Tibial nerve (tissue), 4 donors: ENCODE measurements around the gene MYLK2. TPM values are rescaled to one million over a fixed set of nuclear protein-coding genes. Genes with fewer than 3 reads are reported as not detected.

Experiments
- DNase-seq, 2 donors: peaks; one replicate each; pipeline ENCODE4 v3.0.0-alpha.2; 2019; ENCODE audit warnings: low spot score in 2 of 2
- H3K27ac ChIP-seq, 4 donors: fragments of 200-600 bp; sonication (generic) in 3 of 4; one replicate each; pipeline ENCODE4 v1.5.1; 2017 to 2019; ENCODE audit warnings: mild to moderate bottlenecking in 1 of 4
- H3K27me3 ChIP-seq, 2 donors: fragments of 200-600 bp; sonication (generic) in 1 of 2; one replicate each; pipeline versions ENCODE4 v1.5.1 to v1.6.0; 2017 to 2019
- H3K36me3 ChIP-seq, 3 donors: fragments of 200-600 bp; sonication (generic); one replicate each; pipeline ENCODE4 v1.5.1; 2018 to 2019
- H3K4me1 ChIP-seq, 4 donors: fragments of 200-600 bp; sonication (generic) in 3 of 4; one replicate each; pipeline ENCODE4 v1.5.1; 2017 to 2019
- H3K4me3 ChIP-seq, 4 donors: fragments of 200-600 bp; sonication (generic) in 3 of 4; one replicate each; pipeline ENCODE4 v1.5.1; 2017 to 2019; ENCODE audit warnings: mild to moderate bottlenecking in 1 of 4, moderate library complexity in 1 of 4
- H3K9me3 ChIP-seq, 4 donors: fragments of 200-600 bp; sonication (generic) in 3 of 4; one replicate each; pipeline ENCODE4 v1.5.1; 2017 to 2019
- CTCF ChIP-seq, 5 experiments: fragments of 200-600 bp in 3 of 5; fragments of 450-650 bp in 2 of 5; sonication (generic) in 3 of 5; IDR thresholded peaks; one replicate each; pipeline ENCODE4 v1.5.1; 2016 to 2019; ENCODE audit warnings: antibody characterized with exemption in 5 of 5, mild to moderate bottlenecking in 3 of 5, moderate library complexity in 2 of 5
- EP300 ChIP-seq, 2 donors: sonication (generic); formaldehyde crosslinking; IDR thresholded peaks; one replicate each; pipeline ENCODE4 v1.6.1; 2017; ENCODE audit warnings: antibody characterized with exemption in 2 of 2, mild to moderate bottlenecking in 1 of 2
- POLR2A ChIP-seq, 2 donors: fragments of 450-650 bp; IDR thresholded peaks; one replicate each; pipeline ENCODE4 v1.6.1; 2017; ENCODE audit warnings: antibody characterized with exemption in 2 of 2, mild to moderate bottlenecking in 2 of 2, moderate library complexity in 2 of 2
- WGBS, 2 donors: methylation state at CpG; one replicate each; pipeline ENCODE4 v1.1.5; 2018; 5-methylcytosine and 5-hydroxymethylcytosine counted together
- total RNA-seq, 4 donors: library from RNA; depleted of rRNA; stranded (reverse); fragments of >200 nt; gene quantifications; one replicate each; pipeline ENCODE4 v1.1.0, GENCODE V29; 2016

The MYLK2 gene
- total RNA-seq, 4 donors from 2014 or later: 0.66 to 1.3 TPM; not detected in 2

GRCh38 chr20:31859266-31859997 lies 40.3 kb downstream of the MYLK2 start:
- 93 to 94% methylated on average over 5 of the region's 5 CpGs for WGBS, 2 donors
- Histone ChIP-seq H3K4me3 (no peak overlapping the region), H3K36me3 (peaks cover 0 to 14% (median 0%) of the 10 kb centered on the region in 3 donors), H3K4me1 (peaks cover 0 to 23% (median 18%) of the 10 kb centered on the region in 4 donors), H3K27me3 (peaks cover 0 to 15% of the 10 kb centered on the region in 2 donors), H3K27ac (no peak overlapping the region), H3K9me3 (no peaks in the 10 kb centered on the region)
- DNase-seq: no peak
- TF ChIP-seq POLR2A (IDR thresholded peaks at IDR 0.05) (no peak), EP300 (IDR thresholded peaks at IDR 0.05) (no peak), CTCF (IDR thresholded peaks at IDR 0.05) (no peak)

GRCh38 chr20:31859998-31860380 lies 40.8 kb downstream of the MYLK2 start:
- Histone ChIP-seq H3K9me3 (no peaks in the 10 kb centered on the region), H3K27me3 (peaks cover 0 to 15% of the 10 kb centered on the region in 2 donors), H3K4me1 (peaks cover 0 to 23% (median 18%) of the 10 kb centered on the region in 4 donors), H3K27ac (peak overlapping the region in 1 of 4 donors; percentile 67), H3K36me3 (peaks cover 0 to 15% (median 0%) of the 10 kb centered on the region in 3 donors), H3K4me3 (no peak overlapping the region)
- DNase-seq: no peak
- no peak for TF ChIP-seq EP300 (IDR thresholded peaks at IDR 0.05)
- TF ChIP-seq CTCF (IDR thresholded peaks at IDR 0.05): no peak
- no peak for TF ChIP-seq POLR2A (IDR thresholded peaks at IDR 0.05)
- WGBS, 2 donors: 50 to 55% methylated on average over 7 of the region's 7 CpGs

GRCh38 chr20:31860390-31861134 lies 41.4 kb downstream of the MYLK2 start:
- Histone ChIP-seq H3K27me3 (peaks cover 0 to 15% of the 10 kb centered on the region in 2 donors), H3K4me3 (peak overlapping the region; percentile 38 to 62 (median 52)), H3K36me3 (peaks cover 0 to 15% (median 0%) of the 10 kb centered on the region in 3 donors), H3K9me3 (no peaks in the 10 kb centered on the region), H3K4me1 (peaks cover 0 to 23% (median 18%) of the 10 kb centered on the region in 4 donors), H3K27ac (peak overlapping the region in 2 of 4 donors; percentile 52 to 67)
- DNase-seq: no peak
- 9 to 11% methylated on average over 14 to 15 of the region's 15 CpGs for WGBS, 2 donors
- no peak for TF ChIP-seq POLR2A (IDR thresholded peaks at IDR 0.05)
- no peak for TF ChIP-seq EP300 (IDR thresholded peaks at IDR 0.05)
- no peak for TF ChIP-seq CTCF (IDR thresholded peaks at IDR 0.05)

- Histone ChIP-seq H3K4me1 (peaks cover 0 to 23% (median 18%) of the 10 kb centered on the region in 4 donors), H3K4me3 (peak overlapping the region; percentile 38 to 62 (median 52)), H3K27ac (peak overlapping the region in 2 of 4 donors; percentile 52 to 67), H3K27me3 (peaks cover 0 to 15% of the 10 kb centered on the region in 2 donors), H3K9me3 (no peaks in the 10 kb centered on the region), H3K36me3 (peaks cover 0 to 15% (median 0%) of the 10 kb centered on the region in 3 donors)
- no peak for DNase-seq
- no peak for TF ChIP-seq CTCF (IDR thresholded peaks at IDR 0.05)
- no peak for TF ChIP-seq POLR2A (IDR thresholded peaks at IDR 0.05)
- no peak for TF ChIP-seq EP300 (IDR thresholded peaks at IDR 0.05)
- WGBS, 2 donors: 0% methylated on average over 14 of the region's 20 CpGs; no CpG with 5 or more reads in 1 of the 2 donors
Observed at GRCh38 chr20:31861135-31861384, 41.9 kb downstream of the MYLK2 start.
